ENCODE data around the gene ALX4.
A peak's percentile ranks its signal among the peaks of the same experiment; 100 is the strongest.

The ALX4 gene

DNA sequence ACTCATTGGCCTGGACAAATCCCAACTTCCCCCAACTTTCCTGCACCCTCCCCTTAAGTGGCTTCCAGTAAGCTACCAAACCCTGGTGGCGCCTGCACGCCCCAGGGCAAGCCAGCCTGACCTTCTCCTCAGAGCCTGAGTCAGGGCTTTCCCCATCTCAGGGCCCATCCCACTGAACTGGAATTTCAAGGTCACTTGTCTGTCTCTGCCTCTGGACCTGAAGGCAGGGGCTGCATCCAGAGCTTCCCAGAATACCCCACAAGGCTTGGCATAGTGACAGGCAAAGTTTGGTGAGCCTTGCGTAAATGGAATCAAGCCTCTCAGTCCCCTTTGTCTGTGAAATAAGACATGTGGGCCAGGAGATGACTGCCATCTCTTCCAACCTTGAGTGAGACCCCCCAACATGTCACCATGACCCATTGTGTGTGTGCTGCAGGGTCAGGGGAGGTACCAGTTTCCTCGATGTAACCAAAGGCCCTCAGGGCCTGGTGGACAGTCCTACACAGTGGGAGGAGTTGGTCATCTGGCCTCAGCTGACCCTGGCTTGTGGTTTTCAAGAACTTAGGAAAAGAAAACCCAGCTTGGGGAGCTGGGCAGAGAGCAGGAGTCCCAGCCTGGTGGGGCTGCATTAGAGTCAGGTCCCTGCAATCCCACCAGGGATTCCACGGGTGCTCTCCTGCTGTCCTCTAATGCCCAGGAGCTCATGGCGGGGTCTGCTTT, 8.9 kb downstream of the ALX4 start:
- DNase-seq = no peak

- no peak for DNase-seq
Measured at GRCh38 chr11:44298862-44299261, 11.1 kb downstream of the ALX4 start.

DNA sequence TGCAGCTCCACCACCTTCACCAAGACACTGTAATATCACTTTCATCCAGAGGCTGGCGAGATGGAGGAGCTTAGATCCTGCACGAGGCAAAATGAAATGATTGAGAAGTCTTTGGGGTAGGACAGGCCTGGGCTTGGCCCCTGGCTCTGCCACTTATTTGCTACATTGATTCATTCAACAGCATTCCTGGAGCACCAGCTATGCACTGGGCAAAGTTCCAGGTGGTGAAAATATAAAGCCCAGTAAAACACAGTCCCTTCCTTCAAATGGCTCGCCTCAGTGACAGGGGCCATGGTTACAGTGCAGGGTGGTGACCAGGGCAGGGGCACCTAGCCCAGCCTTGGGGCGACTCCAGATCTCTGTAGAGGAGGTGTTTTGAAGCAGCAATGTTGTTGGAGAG, 19.7 kb downstream of the ALX4 start:
- no peak for DNase-seq

DNA sequence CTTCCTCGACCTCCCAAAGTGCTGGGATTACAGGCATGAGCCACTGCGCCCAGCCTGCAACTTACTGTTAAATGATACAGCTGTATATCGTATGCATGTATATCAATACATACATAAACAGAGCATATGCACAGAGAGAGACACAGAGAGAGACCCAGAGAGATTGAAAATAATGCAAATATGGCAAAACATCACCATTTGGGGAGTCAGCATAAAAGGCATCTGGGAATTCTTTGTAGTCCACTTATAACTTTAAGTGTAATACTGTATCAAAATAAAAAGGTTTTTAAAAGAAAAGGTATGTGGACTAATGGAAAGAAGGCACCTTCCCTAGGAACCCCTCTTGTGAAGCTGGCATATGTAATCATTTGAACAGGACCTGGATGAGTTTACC, 21.8 kb downstream of the ALX4 start:
- DNase-seq = no peak

DNA sequence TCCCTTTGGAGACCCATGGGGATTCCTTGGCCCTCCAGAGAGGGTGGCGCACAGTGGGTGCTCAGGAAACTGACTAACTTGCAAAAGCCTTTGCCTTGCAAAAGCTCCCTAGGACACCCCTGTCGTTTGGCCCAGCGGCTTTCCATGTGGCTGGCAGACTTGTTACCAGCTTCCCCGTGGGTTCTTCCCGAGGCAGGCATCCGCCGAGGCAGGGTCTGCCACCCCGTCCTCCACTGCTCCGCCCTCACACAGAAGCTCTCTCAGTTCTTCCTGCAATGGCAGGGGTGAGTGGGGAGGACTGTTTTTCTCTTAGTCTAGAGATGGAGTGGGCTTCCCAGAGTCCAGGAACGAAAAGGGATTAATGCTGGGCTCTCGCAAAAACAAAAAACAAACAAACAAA, 23.0 kb downstream of the ALX4 start:
- DNase-seq = no peak

GRCh38 chr11:44286268-44286880, 23.6 kb downstream of the ALX4 start:
- DNase-seq = peak; percentile 57 to 86

DNA sequence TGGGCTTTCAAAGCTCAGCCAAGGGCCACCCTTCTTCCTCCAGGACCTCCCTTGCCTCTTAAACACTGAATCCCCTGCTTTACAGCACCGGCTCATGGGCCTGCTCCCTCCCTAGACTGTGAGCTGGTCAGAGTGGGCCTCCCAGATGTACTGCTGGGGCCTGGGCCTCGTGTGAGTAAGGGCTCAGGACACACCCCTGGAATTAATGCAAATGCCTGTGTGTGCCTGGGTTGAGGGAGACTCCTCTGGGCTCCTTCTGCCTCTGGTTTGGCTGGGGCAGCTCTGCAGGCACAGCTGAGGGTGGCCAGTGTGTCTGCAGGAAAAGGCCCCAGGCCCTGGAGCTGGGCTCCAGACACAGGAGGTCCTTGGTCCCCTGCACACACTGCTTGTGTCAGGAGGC, 24.2 kb downstream of the ALX4 start:
- no peak for DNase-seq

GRCh38 chr11:44282620-44283019, 27.3 kb downstream of the ALX4 start:
- peak; percentile 73 to 84 for DNase-seq

DNA sequence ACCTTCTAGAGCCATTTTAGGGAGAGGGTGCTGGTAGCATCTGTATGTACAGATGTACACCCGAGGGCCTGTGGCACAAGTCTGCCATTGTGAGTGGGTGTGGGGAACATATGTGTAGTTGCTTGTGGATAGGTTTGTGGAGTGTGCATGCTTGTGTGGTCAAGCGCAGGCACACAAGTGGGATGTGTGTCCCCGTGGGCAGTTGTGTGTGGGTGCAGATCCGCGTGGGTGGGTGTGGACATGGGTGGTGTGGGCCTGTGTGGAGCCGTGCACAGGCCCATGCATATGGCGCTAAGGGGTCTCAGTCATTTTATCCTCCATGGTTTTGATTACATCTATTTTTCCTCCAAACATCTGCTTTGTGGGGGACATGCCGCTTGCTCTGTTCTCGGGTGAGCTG, 28.8 kb downstream of the ALX4 start:
- no peak for DNase-seq

GRCh38 chr11:44280257-44280656, 29.7 kb downstream of the ALX4 start:
- no peak for DNase-seq

DNA sequence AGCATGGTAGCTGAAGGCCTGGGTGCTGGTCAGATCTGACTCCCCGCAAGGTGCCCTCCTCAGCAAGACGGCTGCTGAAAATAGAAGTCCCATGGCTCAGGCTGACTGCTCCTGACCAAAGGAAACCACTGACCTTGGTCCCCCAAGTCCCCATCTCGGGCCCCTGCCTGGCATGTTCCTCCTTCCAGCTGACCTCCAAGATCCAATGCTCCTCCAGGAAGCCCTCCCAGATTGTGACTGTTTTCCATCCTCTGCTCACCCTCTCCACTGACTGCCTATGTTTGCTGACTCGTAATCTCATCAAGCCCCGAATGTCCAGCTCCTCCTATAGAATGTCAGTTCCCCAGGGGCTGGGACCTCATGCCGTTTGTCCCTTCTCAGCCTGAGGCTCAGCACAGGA, 30.5 kb downstream of the ALX4 start:
- DNase-seq = no peak

GRCh38 chr11:44277196-44278090, 32.5 kb downstream of the ALX4 start:
- no peak for DNase-seq

GRCh38 chr11:44275961-44276550, 33.9 kb downstream of the ALX4 start:
- DNase-seq = no peak

DNA sequence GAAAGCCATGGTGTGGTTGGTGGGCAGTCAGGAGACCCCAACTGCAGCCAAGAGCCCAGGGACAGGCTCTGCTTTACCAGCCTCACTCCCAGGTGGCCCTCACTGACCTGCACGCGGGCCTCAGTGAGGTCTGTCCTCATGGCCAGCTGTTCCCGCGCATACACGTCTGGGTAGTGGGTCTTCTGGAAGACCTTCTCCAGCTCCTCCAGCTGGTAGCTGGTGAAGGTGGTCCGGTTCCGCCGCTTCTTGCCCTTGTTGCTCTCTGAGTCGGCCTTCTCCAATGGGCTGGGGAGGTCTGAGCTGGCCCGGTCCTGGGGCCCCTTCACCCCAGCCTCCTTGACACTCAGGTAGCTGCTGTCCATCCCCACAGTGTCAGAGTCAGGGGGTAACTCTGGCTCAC, 34.7 kb downstream of the ALX4 start:
- no peak for DNase-seq

GRCh38 chr11:44274404-44274803, 35.5 kb downstream of the ALX4 start:
- no peak for DNase-seq

GRCh38 chr11:44271286-44271685, 38.7 kb downstream of the ALX4 start:
- no peak for DNase-seq

- DNase-seq = no peak
Measured at GRCh38 chr11:44270403-44271273, 39.3 kb downstream of the ALX4 start.

GRCh38 chr11:44269369-44270351, 40.3 kb downstream of the ALX4 start:
- DNase-seq = no peak

DNA sequence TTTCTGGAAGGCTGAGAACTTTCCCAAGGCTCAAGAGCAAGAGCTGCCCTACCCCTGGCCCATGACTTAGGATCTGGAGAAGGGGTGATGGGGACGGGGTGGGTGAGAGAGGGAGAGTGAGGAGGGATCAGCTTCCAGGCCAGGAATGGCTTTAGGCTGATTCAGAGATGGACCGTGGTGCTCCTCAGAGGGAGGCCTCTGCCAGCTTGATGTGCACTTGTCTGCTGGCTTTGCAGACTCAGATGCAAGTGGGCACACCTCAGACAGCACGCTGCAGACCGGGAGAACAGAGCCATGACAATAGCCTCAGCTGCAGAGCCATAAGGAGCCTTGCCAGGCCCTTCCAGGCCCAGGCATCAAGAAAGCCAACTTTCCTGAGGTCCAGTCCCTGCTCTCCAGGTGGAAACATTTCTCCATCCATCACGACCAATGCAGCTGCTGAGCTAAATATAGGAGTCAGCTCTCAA, 41.3 kb downstream of the ALX4 start:
- DNase-seq = no peak

GRCh38 chr11:44267750-44268613, 42.0 kb downstream of the ALX4 start:
- no peak for DNase-seq

Measured in NCI-H526 (cell line).